Mesendoderm (in vitro differentiated cells): ENCODE data around the gene ABTB1.
A peak's percentile ranks its signal among the peaks of the same experiment; 100 is the strongest.

Experiments used
- DNase-seq: peaks from one replicate; pipeline ENCODE4 v3.0.0; 2013
- H2AK5ac ChIP-seq: 2 replicates; pipeline ENCODE4 v1.6.1; 2013; ENCODE audit warnings: low read length, inconsistent platforms
- H2BK120ac ChIP-seq: 2 replicates; pipeline ENCODE4 v1.6.1; 2013; ENCODE audit warnings: low read depth, mild to moderate bottlenecking, low read length, moderate library complexity, mixed read lengths
- H2BK15ac ChIP-seq: replicated peaks from 2 replicates; pipeline ENCODE4 v1.6.1; 2013; ENCODE audit warnings: low read depth, mild to moderate bottlenecking, moderate library complexity
- H2BK5ac ChIP-seq: 2 replicates; pipeline ENCODE4 v1.6.1; 2013; ENCODE audit warnings: low read length, inconsistent platforms
- H3K18ac ChIP-seq: 2 replicates; pipeline ENCODE4 v1.6.1; 2013; ENCODE audit warnings: mild to moderate bottlenecking, low read length, mixed read lengths
- H3K23ac ChIP-seq: one replicate; pipeline ENCODE4 v1.6.1; 2013; ENCODE audit warnings: low read length
- H3K27ac ChIP-seq: 2 replicates; pipeline ENCODE4 v1.5.1; 2013; ENCODE audit warnings: low read depth, mild to moderate bottlenecking, inconsistent platforms, low read length, moderate library complexity
- H3K27me3 ChIP-seq: 2 replicates; pipeline ENCODE4 v1.6.1; 2013; ENCODE audit warnings: low read length, control low read depth, mild to moderate bottlenecking, inconsistent platforms; ENCODE audit not compliant: insufficient read depth, poor library complexity
- H3K36me3 ChIP-seq: 2 replicates; pipeline ENCODE4 v1.6.1; 2013; ENCODE audit warnings: low read length, inconsistent platforms; ENCODE audit not compliant: control insufficient read depth, insufficient read depth
- H3K4ac ChIP-seq: one replicate; pipeline ENCODE4 v1.6.1; 2013; ENCODE audit warnings: low read depth, mild to moderate bottlenecking, low read length, moderate library complexity
- H3K4me1 ChIP-seq: 2 replicates; pipeline ENCODE4 v1.6.1; 2013; ENCODE audit warnings: low read depth, low read length, inconsistent platforms; ENCODE audit not compliant: control insufficient read depth
- H3K4me2 ChIP-seq: 2 replicates; pipeline ENCODE4 v1.6.1; 2013; ENCODE audit warnings: low read length
- H3K4me3 ChIP-seq: 2 replicates; pipeline ENCODE4 v1.5.1; 2013; ENCODE audit warnings: mild to moderate bottlenecking, low read length
- H3K56ac ChIP-seq: one replicate; pipeline ENCODE4 v1.6.1; 2013; ENCODE audit warnings: low read length
- H3K79me1 ChIP-seq: 2 replicates; pipeline ENCODE4 v1.6.1; 2013; ENCODE audit warnings: low read length, inconsistent platforms
- H3K79me2 ChIP-seq: 2 replicates; pipeline ENCODE4 v1.6.1; 2013; ENCODE audit warnings: mild to moderate bottlenecking, low read length; ENCODE audit not compliant: control insufficient read depth, insufficient read depth
- H3K9ac ChIP-seq: 2 replicates; pipeline ENCODE4 v1.6.1; 2013; ENCODE audit warnings: low read length, inconsistent platforms
- H4K5ac ChIP-seq: one replicate; pipeline ENCODE4 v1.6.1; 2013; ENCODE audit warnings: low read length
- H4K8ac ChIP-seq: one replicate; pipeline ENCODE4 v1.6.1; 2013; ENCODE audit warnings: low read depth, mild to moderate bottlenecking, control low read depth, low read length, moderate library complexity
- WGBS: extraction: QIAGEN DNeasy Blood & Tissue Kit; methylation state at CpG from one replicate; pipeline ENCODE4 v1.1.7; 2013; ENCODE audit warnings: low lambda C conversion rate, missing lambda C conversion rate; ENCODE audit not compliant: insufficient coverage; ENCODE audit errors: extremely low coverage; 5-methylcytosine and 5-hydroxymethylcytosine counted together

The ABTB1 gene

GRCh38 chr3:127697551-127698240 lies 24.9 kb downstream of the ABTB1 start:
- Histone ChIP-seq H3K27ac (no peak overlapping the region), H3K23ac (no peak overlapping the region), H3K9ac (peak overlapping the region; percentile 34), H3K56ac (peak overlapping the region; percentile 67), H4K5ac (peak overlapping the region; percentile 0), H3K4me2 (no peak overlapping the region), H3K4ac (no peak overlapping the region), H3K79me1 (no peaks in the 10 kb centered on the region), H3K36me3 (no peaks in the 10 kb centered on the region), H2BK15ac (no peak overlapping the region), H3K4me3 (no peak overlapping the region), H3K79me2 (no peaks in the 10 kb centered on the region), H2BK120ac (no peak overlapping the region), H2AK5ac (no peak overlapping the region), H3K4me1 (no peaks in the 10 kb centered on the region), H2BK5ac (no peak overlapping the region), H3K27me3 (no peaks in the 10 kb centered on the region), H4K8ac (no peak overlapping the region), H3K18ac (no peak overlapping the region)
- no CpG with 5 or more reads among the region's 16 CpGs for WGBS
- peak; percentile 86 for DNase-seq

GRCh38 chr3:127698286-127698685 lies 25.5 kb downstream of the ABTB1 start:
- DNase-seq, result no peak
- Histone ChIP-seq H3K18ac (no peak overlapping the region), H3K4me2 (no peak overlapping the region), H3K4me1 (no peaks in the 10 kb centered on the region), H4K5ac (no peak overlapping the region), H3K23ac (no peak overlapping the region), H3K56ac (no peak overlapping the region), H3K9ac (no peak overlapping the region), H3K4me3 (no peak overlapping the region), H3K27me3 (no peaks in the 10 kb centered on the region), H3K79me2 (no peaks in the 10 kb centered on the region), H4K8ac (no peak overlapping the region), H2BK120ac (no peak overlapping the region), H3K36me3 (no peaks in the 10 kb centered on the region), H3K4ac (no peak overlapping the region), H2BK5ac (no peak overlapping the region), H2AK5ac (no peak overlapping the region), H3K79me1 (no peaks in the 10 kb centered on the region), H3K27ac (no peak overlapping the region), H2BK15ac (no peak overlapping the region)
- no CpG with 5 or more reads among the region's 3 CpGs for WGBS

- WGBS, result no CpG with 5 or more reads among the region's 6 CpGs
- Histone ChIP-seq H2BK5ac (no peak overlapping the region), H2AK5ac (no peak overlapping the region), H2BK120ac (no peak overlapping the region), H3K36me3 (no peaks in the 10 kb centered on the region), H3K27ac (no peak overlapping the region), H4K5ac (no peak overlapping the region), H3K4ac (no peak overlapping the region), H3K79me2 (no peaks in the 10 kb centered on the region), H3K4me1 (no peaks in the 10 kb centered on the region), H2BK15ac (no peak overlapping the region), H4K8ac (no peak overlapping the region), H3K23ac (no peak overlapping the region), H3K9ac (no peak overlapping the region), H3K79me1 (no peaks in the 10 kb centered on the region), H3K18ac (no peak overlapping the region), H3K27me3 (no peaks in the 10 kb centered on the region), H3K4me3 (no peak overlapping the region), H3K4me2 (no peak overlapping the region), H3K56ac (no peak overlapping the region)
- no peak for DNase-seq
Observed at GRCh38 chr3:127698691-127699415, 26.1 kb downstream of the ABTB1 start.

- no peak overlapping the region for H2BK15ac ChIP-seq
- H3K56ac ChIP-seq, result no peak overlapping the region
- no peak overlapping the region for H2BK120ac ChIP-seq
- H3K9ac ChIP-seq, result no peak overlapping the region
- no CpG with 5 or more reads among the region's 9 CpGs for WGBS
- H3K4me2 ChIP-seq, result no peak overlapping the region
- H3K4ac ChIP-seq, result no peak overlapping the region
- no peak for DNase-seq
- no peak overlapping the region for H2AK5ac ChIP-seq
- no peak overlapping the region for H3K4me3 ChIP-seq
- H2BK5ac ChIP-seq, result no peak overlapping the region
- H3K27ac ChIP-seq, result no peak overlapping the region
- H3K23ac ChIP-seq, result no peak overlapping the region
- no peaks in the 10 kb centered on the region for H3K79me2 ChIP-seq
- H3K18ac ChIP-seq, result no peak overlapping the region
- H3K36me3 ChIP-seq, result no peaks in the 10 kb centered on the region
- no peaks in the 10 kb centered on the region for H3K27me3 ChIP-seq
- no peaks in the 10 kb centered on the region for H3K4me1 ChIP-seq
- no peak overlapping the region for H4K8ac ChIP-seq
- no peak overlapping the region for H4K5ac ChIP-seq
- no peaks in the 10 kb centered on the region for H3K79me1 ChIP-seq
Observed at GRCh38 chr3:127699416-127700300, 26.9 kb downstream of the ABTB1 start.

- WGBS, result no CpG with 5 or more reads among the region's 5 CpGs
- Histone ChIP-seq H4K5ac (no peak overlapping the region), H3K36me3 (no peaks in the 10 kb centered on the region), H2BK15ac (no peak overlapping the region), H2BK5ac (no peak overlapping the region), H3K4me3 (no peak overlapping the region), H3K27me3 (no peaks in the 10 kb centered on the region), H3K79me1 (no peaks in the 10 kb centered on the region), H4K8ac (no peak overlapping the region), H3K4me1 (no peaks in the 10 kb centered on the region), H3K4ac (no peak overlapping the region), H2BK120ac (no peak overlapping the region), H3K9ac (no peak overlapping the region), H3K56ac (no peak overlapping the region), H3K18ac (no peak overlapping the region), H2AK5ac (no peak overlapping the region), H3K23ac (no peak overlapping the region), H3K79me2 (no peaks in the 10 kb centered on the region), H3K4me2 (no peak overlapping the region), H3K27ac (no peak overlapping the region)
- DNase-seq, result no peak
Observed at GRCh38 chr3:127700406-127700805, 27.7 kb downstream of the ABTB1 start.
